HepG2 (cell line): Measurements from ENCODE around the gene GAN.

Experiments
- CTCF ChIP-seq: sonication (generic); formaldehyde crosslinking; IDR thresholded peaks from 2 replicates; pipeline ENCODE4 v1.5.0; 2020; ENCODE audit warnings: mild to moderate bottlenecking, missing genetic modification reagents, moderate library complexity
- MXI1 ChIP-seq: IDR thresholded peaks from 3 replicates; pipeline ENCODE4 v1.6.1; 2012; ENCODE audit warnings: low read depth, low read length, inconsistent platforms, borderline replicate concordance
- THAP8 ChIP-seq: sonication (generic); formaldehyde crosslinking; IDR thresholded peaks from 2 replicates; pipeline ENCODE4 v1.5.1; 2020; ENCODE audit warnings: missing genetic modification reagents, mild to moderate bottlenecking, borderline replicate concordance
- YY1 ChIP-seq: IDR thresholded peaks from 2 replicates; pipeline ENCODE4 v1.6.1; 2011; ENCODE audit warnings: low read length, low read depth, moderate library complexity, mild to moderate bottlenecking; ENCODE audit not compliant: insufficient read depth, insufficient replicate concordance
- ZNF331 ChIP-seq: sonication (generic); formaldehyde crosslinking; IDR thresholded peaks from 2 replicates; pipeline ENCODE4 v1.4.0; 2020; ENCODE audit warnings: missing genetic modification reagents
- ZNF605 ChIP-seq: sonication (generic); formaldehyde crosslinking; IDR thresholded peaks from 2 replicates; pipeline ENCODE4 v1.8.0; 2022; ENCODE audit warnings: mild to moderate bottlenecking, missing genetic modification reagents
- ZNF609 ChIP-seq: sonication (generic); formaldehyde crosslinking; IDR thresholded peaks from 2 replicates; pipeline ENCODE4 v1.4.0; 2020; ENCODE audit warnings: mild to moderate bottlenecking, missing genetic modification reagents, borderline replicate concordance

DNA sequence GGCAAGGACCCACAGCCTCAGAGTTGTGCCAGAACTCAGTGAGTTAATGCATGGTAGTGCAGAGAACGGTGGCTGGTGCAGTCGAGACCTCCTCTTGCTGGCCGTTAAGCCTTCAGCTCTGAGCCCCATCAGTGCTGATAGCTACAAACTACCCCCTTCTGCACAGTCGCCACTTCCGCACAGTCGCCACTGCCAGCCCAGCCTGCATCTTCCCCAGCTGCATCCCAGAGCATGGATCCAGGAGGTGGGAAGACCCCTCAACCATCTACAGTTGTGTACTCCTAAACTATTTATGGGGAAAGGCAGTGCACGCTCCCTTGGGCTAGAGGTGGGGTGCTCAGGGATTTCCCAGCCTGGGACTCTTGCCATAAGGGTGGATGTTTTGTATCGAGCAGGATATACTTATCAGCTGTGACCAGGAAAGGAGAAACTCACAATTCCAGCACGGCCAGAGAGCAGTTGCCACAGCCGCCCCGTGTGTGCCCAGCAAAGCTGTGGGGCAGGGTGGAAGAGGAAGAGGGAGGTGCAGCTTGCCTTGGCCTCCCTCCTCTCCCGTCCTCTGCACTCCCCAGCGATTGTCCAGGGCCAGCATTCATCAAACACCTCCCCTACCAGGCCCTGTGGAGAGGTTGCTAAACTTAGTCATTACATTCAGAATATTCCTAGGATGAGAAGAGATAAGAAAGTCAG is 80.3 kb downstream of the GAN start:
- TF ChIP-seq ZNF605 (CRISPR knock-in tag) (no peak), CTCF (CRISPR knock-in tag) (no peak), THAP8 (CRISPR knock-in tag) (no peak), ZNF331 (CRISPR knock-in tag) (no peak), ZNF609 (CRISPR knock-in tag) (no peak), MXI1 (no peak), YY1 (no peak)
